GM13977 (cell line): ENCODE results near the gene B4GALT6.
A peak's percentile ranks its signal among the peaks of the same experiment; 100 is the strongest.

Experiments
- DNase-seq: peaks from one replicate; pipeline ENCODE4 v3.0.0; 2012; ENCODE audit warnings: low spot score
- in situ Hi-C: fragments of 300-500 bp; cut with MboI; formaldehyde crosslinking; loops from one replicate; pipeline ENCODE4 v1.12.0; 2022; ENCODE audit warnings: low sequenced_read_pairs, low pct_unique_long_range_greater_than_20kb, mixed read lengths, inconsistent platforms; ENCODE audit not compliant: unreplicated experiment
- TF ChIP-seq, protein P1 (sequence below): IDR thresholded peaks from 2 replicates; pipeline ENCODE4 v1.5.1; 2012; ENCODE audit warnings: mild to moderate bottlenecking, control low read depth; ENCODE audit not compliant: insufficient read depth; ENCODE audit errors: extremely low read depth, missing control alignments

The B4GALT6 gene

DNA sequence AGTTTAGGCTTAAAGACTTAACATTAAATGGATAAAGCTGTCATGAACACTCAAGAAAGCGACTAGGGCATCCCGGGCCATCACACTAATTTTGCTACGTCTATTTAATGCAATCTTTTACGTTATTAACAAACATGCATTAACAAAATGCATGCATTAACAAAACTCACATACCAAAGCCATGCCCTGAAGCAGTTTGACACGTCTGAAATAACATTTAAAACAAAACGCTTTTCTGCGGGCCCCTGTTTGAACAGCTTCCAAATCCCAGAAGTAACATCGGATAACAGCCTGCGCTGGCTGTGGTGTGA, 458 bp downstream of the B4GALT6 start:
- no peak for DNase-seq
- TF ChIP-seq, protein P1, sequence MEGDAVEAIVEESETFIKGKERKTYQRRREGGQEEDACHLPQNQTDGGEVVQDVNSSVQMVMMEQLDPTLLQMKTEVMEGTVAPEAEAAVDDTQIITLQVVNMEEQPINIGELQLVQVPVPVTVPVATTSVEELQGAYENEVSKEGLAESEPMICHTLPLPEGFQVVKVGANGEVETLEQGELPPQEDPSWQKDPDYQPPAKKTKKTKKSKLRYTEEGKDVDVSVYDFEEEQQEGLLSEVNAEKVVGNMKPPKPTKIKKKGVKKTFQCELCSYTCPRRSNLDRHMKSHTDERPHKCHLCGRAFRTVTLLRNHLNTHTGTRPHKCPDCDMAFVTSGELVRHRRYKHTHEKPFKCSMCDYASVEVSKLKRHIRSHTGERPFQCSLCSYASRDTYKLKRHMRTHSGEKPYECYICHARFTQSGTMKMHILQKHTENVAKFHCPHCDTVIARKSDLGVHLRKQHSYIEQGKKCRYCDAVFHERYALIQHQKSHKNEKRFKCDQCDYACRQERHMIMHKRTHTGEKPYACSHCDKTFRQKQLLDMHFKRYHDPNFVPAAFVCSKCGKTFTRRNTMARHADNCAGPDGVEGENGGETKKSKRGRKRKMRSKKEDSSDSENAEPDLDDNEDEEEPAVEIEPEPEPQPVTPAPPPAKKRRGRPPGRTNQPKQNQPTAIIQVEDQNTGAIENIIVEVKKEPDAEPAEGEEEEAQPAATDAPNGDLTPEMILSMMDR: no peak
- in situ Hi-C loops: no loop called here

DNA sequence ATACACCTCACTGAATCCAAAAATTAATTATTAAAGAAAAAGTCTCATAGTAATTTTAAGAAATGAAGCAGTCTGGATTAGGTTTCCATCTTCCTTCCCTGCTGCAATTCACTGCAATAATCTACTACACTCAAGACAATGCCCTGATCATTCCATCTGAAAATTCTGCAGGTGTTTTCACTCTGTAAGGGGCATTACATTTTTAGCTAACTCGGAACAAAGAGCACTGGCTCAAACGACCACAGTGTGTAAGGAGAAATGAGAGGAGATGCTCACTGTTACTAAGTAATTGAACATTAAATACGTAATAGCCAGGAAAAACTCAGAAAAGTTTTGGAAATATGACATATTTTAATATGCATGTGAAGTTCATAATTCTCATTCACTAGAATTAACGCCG, 1.3 kb downstream of the B4GALT6 start:
- TF ChIP-seq, protein P1: no peak
- in situ Hi-C loops: no loop called here
- no peak for DNase-seq

DNA sequence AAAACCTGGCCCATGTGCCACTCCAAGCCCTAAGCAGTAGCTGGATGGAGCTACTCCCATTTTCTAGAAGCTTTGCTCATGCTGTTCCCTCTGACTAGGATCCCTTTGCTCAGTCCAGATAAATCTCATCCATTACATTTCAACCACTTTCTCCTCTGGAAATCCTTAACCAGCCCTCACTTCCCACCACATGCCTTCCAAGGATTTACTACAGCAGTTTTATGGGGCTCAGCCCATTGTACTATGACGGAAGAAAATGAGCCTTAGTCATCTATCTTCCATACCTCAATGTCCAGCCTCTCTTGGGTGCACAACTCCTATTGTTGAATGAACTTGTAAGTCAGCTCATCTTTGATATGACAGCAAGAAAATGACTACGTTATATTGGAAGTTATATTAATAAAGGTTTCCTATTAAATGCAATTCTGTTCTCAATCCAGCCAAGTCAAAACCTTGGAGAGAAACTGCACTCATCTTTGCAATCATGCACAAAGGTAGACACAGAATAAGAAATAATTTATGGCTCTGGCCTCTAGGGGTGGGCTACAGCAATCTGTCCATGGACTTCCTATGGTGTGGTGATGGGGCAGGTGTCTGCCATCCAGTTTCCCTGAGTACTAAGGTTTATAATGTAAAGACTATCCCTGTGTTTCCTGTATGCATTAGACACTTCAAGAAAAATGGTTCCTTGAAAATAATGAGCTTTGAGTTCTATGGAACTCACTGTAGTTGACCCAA, 3.4 kb downstream of the B4GALT6 start:
- DNase-seq: no peak
- in situ Hi-C loops: no loop called here
- TF ChIP-seq, protein P1: peak; percentile 46

DNA sequence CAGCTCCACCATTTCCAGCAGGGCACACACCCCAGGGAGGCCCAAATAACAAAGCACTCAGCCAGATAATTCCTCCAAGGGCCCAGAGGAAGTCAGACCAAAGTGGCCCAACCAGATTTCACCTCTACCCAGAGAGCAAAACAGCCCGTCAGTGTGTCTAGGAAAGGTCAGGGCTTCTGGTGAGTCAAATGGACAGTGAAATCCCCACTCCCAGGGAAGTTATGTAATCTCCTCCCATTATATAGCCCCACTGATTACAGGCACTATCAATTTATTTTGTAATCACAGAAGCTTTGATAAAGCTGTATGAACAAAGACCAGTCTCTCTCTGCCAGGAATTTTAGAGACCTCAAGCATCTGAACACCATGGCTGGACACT, 4.0 kb downstream of the B4GALT6 start:
- TF ChIP-seq, protein P1: no peak
- no peak for DNase-seq
- in situ Hi-C loops: no loop called here

DNA sequence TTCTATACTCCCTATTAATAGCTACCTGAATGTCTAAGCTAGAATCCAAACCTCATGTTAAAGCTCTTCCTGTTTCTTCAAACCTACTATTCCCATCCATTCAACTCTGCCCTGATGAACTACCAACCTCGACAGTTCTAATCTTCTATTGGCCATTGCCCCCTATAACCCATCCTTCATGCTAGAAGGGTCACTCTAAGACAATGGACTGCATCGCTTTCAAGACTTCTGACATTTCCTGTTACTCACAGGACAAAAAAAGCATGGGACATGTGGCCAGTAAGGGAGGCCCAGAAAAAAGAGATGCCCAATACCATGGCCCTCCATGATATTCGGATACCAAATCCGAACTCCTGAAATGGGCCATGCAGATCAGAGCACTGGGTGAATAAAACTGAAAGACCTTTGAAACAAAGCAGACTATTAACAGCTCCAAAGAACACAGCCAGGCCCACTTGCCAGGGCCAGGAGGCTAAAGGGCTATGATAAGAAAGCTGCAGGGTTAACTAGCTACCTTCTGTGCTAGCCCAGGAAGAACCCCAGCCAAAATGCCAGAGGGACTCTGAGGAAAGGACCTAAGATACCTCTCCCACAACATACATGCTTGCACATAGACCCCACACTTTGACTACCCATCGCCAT, 4.5 kb downstream of the B4GALT6 start:
- TF ChIP-seq, protein P1: no peak
- in situ Hi-C loops: no loop called here
- DNase-seq: no peak

DNA sequence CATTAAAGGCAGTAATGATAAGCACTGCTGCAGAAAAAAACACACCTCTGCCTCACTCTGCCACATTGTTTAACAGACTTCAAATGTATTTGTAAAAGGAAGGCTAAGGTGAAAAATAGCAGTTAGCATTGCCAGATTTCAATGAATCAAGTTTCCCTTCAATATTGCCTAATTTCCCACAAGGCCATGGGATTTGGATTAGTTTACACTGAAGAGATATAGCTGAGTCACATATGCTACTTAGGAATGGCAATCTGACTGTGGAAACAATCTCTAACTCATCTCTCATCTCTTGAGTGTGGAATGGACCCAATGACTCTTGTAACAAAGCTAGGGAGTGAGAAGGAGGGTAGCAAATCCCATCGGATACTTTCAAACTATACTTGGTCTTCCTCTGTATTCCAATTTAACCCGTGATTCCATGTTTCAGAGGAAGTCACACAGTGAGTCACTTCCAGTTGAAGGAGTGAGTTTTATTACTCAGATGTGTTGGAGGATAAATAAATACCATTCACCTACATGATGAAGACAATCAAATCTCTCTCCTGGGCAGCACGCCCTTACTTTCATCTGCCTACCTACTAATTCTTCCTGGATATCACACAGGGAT, 5.1 kb downstream of the B4GALT6 start:
- in situ Hi-C loops: no loop called here
- DNase-seq: no peak
- TF ChIP-seq, protein P1: no peak
